Measurements from ENCODE around the gene ZBED6. TPM values are rescaled to one million over a fixed set of nuclear protein-coding genes. Genes with fewer than 3 reads are reported as not detected.
A peak's percentile ranks its signal among the peaks of the same experiment; 100 is the strongest.
"Not testable (repeated sequence)": the region's sequence is repeated elsewhere in the genome, so short reads cannot be mapped to it uniquely, and the experiment has no call there.

Gene ZBED6
- 10 to 100 TPM; 22.7 to 37.8 (median 28.8) TPM for total RNA-seq

DNA sequence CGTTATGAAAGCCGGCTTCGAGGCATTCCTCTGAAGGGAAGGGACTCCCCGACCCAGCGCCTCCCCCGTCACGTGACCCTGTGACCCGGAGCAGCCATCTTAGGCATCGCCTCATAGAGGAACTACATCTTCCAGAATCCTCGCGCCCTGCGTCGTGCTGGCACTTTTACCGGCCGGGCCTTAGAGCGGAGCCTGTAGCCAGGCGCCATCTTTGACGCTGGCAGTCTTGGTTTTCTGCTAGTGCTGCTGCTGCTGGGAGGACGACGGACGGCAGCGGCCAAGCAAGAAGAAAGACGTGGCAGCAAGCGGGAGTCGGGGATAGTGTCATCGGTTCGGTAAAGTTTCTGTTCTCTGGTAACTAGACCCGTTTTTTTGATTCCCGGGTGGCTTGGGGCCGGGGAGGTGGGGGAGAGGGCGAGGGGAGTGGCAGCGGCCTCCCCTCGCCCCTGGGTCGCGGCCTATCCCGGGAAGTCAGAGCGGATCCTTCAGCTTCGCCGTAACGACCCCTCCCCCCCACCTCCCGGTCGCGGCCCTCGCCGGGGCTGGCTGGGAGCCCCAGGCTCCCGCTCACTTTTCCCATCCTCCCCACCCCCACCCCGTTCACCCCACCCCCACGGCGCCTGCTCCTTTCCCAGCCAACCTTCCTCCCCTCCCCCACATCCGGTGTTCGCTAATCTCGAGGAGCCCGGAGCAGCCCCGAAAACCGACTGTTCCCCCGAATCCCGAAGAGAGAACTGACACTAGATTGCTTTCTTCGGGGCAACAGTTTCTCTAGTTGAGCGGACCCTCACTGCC is at the start of gene ZBED6, which contains the start of gene ZC3H11A:
ZBED6 (plus strand) TSS at position 183 of the 795 bp plus-strand sequence. CDS start 1,900 bp downstream, outside the sequence.
ZC3H11A (plus strand) TSS at position 183 of the 795 bp plus-strand sequence. CDS start 21,448 bp downstream, outside the sequence.
- intact Hi-C loops (cut with DNase I; ENCODE audit: low total_unique reads), result no loop called here

GRCh38 chr1:203746281-203746680 is 49.1 kb upstream of the ZBED6 start:
- TF ChIP-seq POLR2AphosphoS5 (IDR thresholded peaks at IDR 0.05) (no peak), POLR2A (IDR thresholded peaks at IDR 0.05) (no peak)
- TF ChIP-seq, protein P1, sequence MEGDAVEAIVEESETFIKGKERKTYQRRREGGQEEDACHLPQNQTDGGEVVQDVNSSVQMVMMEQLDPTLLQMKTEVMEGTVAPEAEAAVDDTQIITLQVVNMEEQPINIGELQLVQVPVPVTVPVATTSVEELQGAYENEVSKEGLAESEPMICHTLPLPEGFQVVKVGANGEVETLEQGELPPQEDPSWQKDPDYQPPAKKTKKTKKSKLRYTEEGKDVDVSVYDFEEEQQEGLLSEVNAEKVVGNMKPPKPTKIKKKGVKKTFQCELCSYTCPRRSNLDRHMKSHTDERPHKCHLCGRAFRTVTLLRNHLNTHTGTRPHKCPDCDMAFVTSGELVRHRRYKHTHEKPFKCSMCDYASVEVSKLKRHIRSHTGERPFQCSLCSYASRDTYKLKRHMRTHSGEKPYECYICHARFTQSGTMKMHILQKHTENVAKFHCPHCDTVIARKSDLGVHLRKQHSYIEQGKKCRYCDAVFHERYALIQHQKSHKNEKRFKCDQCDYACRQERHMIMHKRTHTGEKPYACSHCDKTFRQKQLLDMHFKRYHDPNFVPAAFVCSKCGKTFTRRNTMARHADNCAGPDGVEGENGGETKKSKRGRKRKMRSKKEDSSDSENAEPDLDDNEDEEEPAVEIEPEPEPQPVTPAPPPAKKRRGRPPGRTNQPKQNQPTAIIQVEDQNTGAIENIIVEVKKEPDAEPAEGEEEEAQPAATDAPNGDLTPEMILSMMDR (IDR thresholded peaks at IDR 0.05), result no peak
- Histone ChIP-seq H3K27me3 (no peaks in the 10 kb centered on the region), H3K27ac (no peak overlapping the region), H3K4me1 (peaks cover 5% of the 10 kb centered on the region in 2 donors), H3K9me3 (no peaks in the 10 kb centered on the region), H3K4me3 (no peak overlapping the region), H3K36me3 (no peaks in the 10 kb centered on the region)
- DNase-seq (ENCODE audit: low spot score in 2 of 2), result no peak
- intact Hi-C loops (cut with DNase I; ENCODE audit: low total_unique reads), result no loop called here

More for the DNA sequence above, at the start of gene ZBED6, which contains the start of gene ZC3H11A:
- peak; percentile 99 for DNase-seq (ENCODE audit: low spot score in 2 of 2)
- H3K4me1 ChIP-seq, result peaks cover 8 to 9% of the 10 kb centered on the region in 2 donors
- H3K9me3 ChIP-seq, result no peaks in the 10 kb centered on the region
- peak within 1 kb of the TSS; percentile 97 to 98 for H3K27ac ChIP-seq
- TF ChIP-seq POLR2AphosphoS5 (IDR thresholded peaks at IDR 0.05) (peak; percentile 95 to 97 (median 96)), POLR2A (IDR thresholded peaks at IDR 0.05) (peak; percentile 74)
- TF ChIP-seq, protein P1 (IDR thresholded peaks at IDR 0.05), result no peak
- H3K36me3 ChIP-seq, result no peaks in the 10 kb centered on the region
- peak within 1 kb of the TSS; percentile 83 to 86 (median 85) for H3K4me3 ChIP-seq
- no peaks in the 10 kb centered on the region for H3K27me3 ChIP-seq

DNA sequence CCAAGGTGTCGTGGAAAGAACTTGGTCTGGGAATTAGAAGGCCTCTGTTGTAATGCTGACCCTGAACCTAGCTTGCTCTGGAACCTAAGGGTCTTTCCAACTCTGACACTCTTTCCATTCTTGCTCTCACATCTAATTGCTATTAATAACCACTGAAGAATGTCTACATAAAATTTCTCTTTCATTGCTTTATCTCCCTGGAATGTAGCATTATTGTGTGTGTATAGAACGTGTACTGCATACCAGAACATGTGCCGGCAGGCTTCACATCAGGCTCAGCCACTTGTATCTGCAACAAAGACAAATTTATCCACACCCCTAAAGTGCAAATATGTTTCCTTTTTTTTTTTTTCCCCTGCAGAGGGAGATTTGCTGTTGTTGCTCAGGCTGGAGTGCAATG is 44.4 kb upstream of the ZBED6 start:
- H3K36me3 ChIP-seq, result no peaks in the 10 kb centered on the region
- no peak overlapping the region for H3K4me3 ChIP-seq
- no peaks in the 10 kb centered on the region for H3K4me1 ChIP-seq
- peak in 1 of 2 donors; percentile 64 for DNase-seq (ENCODE audit: low spot score in 2 of 2)
- no peaks in the 10 kb centered on the region for H3K9me3 ChIP-seq
- TF ChIP-seq POLR2A (IDR thresholded peaks at IDR 0.05), result no peak
- TF ChIP-seq, protein P1 (IDR thresholded peaks at IDR 0.05), result no peak
- TF ChIP-seq POLR2AphosphoS5 (IDR thresholded peaks at IDR 0.05), result no peak
- peak overlapping the region in 1 of 2 donors; percentile 8 for H3K27ac ChIP-seq
- H3K27me3 ChIP-seq, result no peaks in the 10 kb centered on the region
- intact Hi-C loops (cut with DNase I; ENCODE audit: low total_unique reads), result no loop called here

GRCh38 chr1:203751618-203752361 is 43.6 kb upstream of the ZBED6 start:
- intact Hi-C loops (cut with DNase I; ENCODE audit: low total_unique reads); H3K4me3 ChIP-seq; H3K36me3 ChIP-seq; H3K9me3 ChIP-seq; H3K27me3 ChIP-seq; DNase-seq (ENCODE audit: low spot score in 2 of 2); H3K4me1 ChIP-seq; H3K27ac ChIP-seq: not testable (repeated sequence)

- H3K36me3 ChIP-seq, result no peaks in the 10 kb centered on the region
- no peaks in the 10 kb centered on the region for H3K9me3 ChIP-seq
- peak overlapping the region; percentile 34 to 41 for H3K27ac ChIP-seq
- TF ChIP-seq POLR2A (IDR thresholded peaks at IDR 0.05) (no peak), POLR2AphosphoS5 (IDR thresholded peaks at IDR 0.05) (no peak)
- TF ChIP-seq, protein P1 (IDR thresholded peaks at IDR 0.05), result no peak
- no peak for DNase-seq (ENCODE audit: low spot score in 2 of 2)
- H3K4me3 ChIP-seq, result no peak overlapping the region
- no peaks in the 10 kb centered on the region for H3K4me1 ChIP-seq
- H3K27me3 ChIP-seq, result no peaks in the 10 kb centered on the region
- intact Hi-C loops (cut with DNase I; ENCODE audit: low total_unique reads), result no loop called here
Observed at GRCh38 chr1:203754455-203754864, 41.0 kb upstream of the ZBED6 start.
